ENCODE measurements around the gene RYR1. TPM values are rescaled to one million over a fixed set of nuclear protein-coding genes. Genes with fewer than 3 reads are reported as not detected.
A peak's percentile ranks its signal among the peaks of the same experiment; 100 is the strongest.
"Not testable (repeated sequence)": the region's sequence is repeated elsewhere in the genome, so short reads cannot be mapped to it uniquely, and the experiment has no call there.

The RYR1 gene
- total RNA-seq, 1 donor: under 0.01 TPM

DNA sequence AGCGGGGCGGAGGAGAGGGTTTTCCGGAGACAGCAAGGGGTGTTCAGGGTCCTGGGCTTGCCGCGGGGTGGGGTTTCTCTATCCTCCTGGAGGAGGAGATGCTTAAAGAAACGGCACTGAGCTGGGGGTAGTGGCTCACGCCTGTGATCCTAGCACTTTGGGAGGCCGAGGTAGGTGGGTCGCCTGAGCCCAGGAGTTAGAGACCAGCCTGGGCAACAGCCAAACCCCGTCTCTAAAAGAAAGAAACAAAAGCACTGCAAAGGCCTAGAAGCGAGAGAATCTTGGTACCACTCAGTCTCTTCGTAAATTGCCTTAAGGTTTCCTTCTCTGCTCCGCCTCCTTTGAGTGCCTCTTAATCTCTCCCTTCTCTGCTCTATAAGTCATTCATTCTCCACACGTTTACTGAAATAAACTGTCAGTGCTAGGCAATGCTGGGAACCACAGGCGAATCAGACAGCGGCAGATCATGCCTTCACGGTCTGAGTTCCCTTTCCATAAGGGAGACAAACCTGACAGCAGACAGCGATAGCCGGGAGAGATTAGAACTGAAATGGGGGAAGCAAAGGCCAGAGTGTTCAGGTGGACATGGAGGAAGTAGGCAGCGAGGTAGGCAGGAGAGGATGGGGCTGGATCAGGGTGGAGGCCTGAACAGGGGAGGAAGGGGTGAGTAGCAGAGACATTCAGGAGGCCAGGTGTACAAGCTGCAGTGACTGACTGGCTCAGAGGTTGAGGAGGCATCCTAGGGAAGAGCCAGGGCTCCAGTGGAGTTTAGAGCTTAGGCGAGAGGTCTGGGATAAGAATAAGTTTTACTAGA is 186.1 kb downstream of the RYR1 start:
- Histone ChIP-seq H3K4me1 (ENCODE audit: insufficient read depth, low read length) (peaks cover 17% of the 10 kb centered on the region), H3K27me3 (ENCODE audit: insufficient read depth, low read length) (no peaks in the 10 kb centered on the region), H2AFZ (ENCODE audit: low read length) (peak overlapping the region; percentile 90), H3K27ac (ENCODE audit: low read depth, low read length) (peak overlapping the region; percentile 88), H3K9me3 (ENCODE audit: low read depth, low read length) (no peaks in the 10 kb centered on the region), H3K4me3 (ENCODE audit: insufficient read depth, low read length) (peak overlapping the region; percentile 93), H3K79me2 (ENCODE audit: insufficient read depth, low read length) (peaks cover 23% of the 10 kb centered on the region), H3K4me2 (ENCODE audit: insufficient read depth, low read length) (peak overlapping the region; percentile 99), H3K36me3 (ENCODE audit: insufficient read depth, low read length) (peaks cover 29% of the 10 kb centered on the region), H4K20me1 (ENCODE audit: insufficient read depth, low read length) (peaks cover 10% of the 10 kb centered on the region)
- peak; percentile 21 for DNase-seq (ENCODE audit: insufficient read length, low spot score, missing footprints)
- no peak for TF ChIP-seq CTCF (IDR thresholded peaks at IDR 0.05; ENCODE audit: extremely low read depth, low read depth, low read length)

GRCh38 chr19:38624822-38625221 is 191.3 kb downstream of the RYR1 start:
- Histone ChIP-seq H3K36me3 (ENCODE audit: insufficient read depth, low read length) (peaks cover 58% of the 10 kb centered on the region), H3K27ac (ENCODE audit: low read depth, low read length) (no peak overlapping the region), H4K20me1 (ENCODE audit: insufficient read depth, low read length) (peaks cover 6% of the 10 kb centered on the region), H3K4me3 (ENCODE audit: insufficient read depth, low read length) (no peak overlapping the region), H3K4me2 (ENCODE audit: insufficient read depth, low read length) (no peak overlapping the region), H3K4me1 (ENCODE audit: insufficient read depth, low read length) (peaks cover 5% of the 10 kb centered on the region), H2AFZ (ENCODE audit: low read length) (no peak overlapping the region), H3K9me3 (ENCODE audit: low read depth, low read length) (no peaks in the 10 kb centered on the region), H3K79me2 (ENCODE audit: insufficient read depth, low read length) (peaks cover 14% of the 10 kb centered on the region), H3K27me3 (ENCODE audit: insufficient read depth, low read length) (no peaks in the 10 kb centered on the region)
- TF ChIP-seq CTCF (IDR thresholded peaks at IDR 0.05; ENCODE audit: extremely low read depth, low read depth, low read length): no peak
- DNase-seq (ENCODE audit: insufficient read length, low spot score, missing footprints): no peak

- Histone ChIP-seq H3K4me2 (ENCODE audit: insufficient read depth, low read length) (no peak overlapping the region), H3K9me3 (ENCODE audit: low read depth, low read length) (no peaks in the 10 kb centered on the region), H3K36me3 (ENCODE audit: insufficient read depth, low read length) (peaks cover 52% of the 10 kb centered on the region), H3K4me1 (ENCODE audit: insufficient read depth, low read length) (no peaks in the 10 kb centered on the region), H3K4me3 (ENCODE audit: insufficient read depth, low read length) (no peak overlapping the region), H2AFZ (ENCODE audit: low read length) (no peak overlapping the region), H3K79me2 (ENCODE audit: insufficient read depth, low read length) (peaks cover 2% of the 10 kb centered on the region), H3K27ac (ENCODE audit: low read depth, low read length) (no peak overlapping the region), H4K20me1 (ENCODE audit: insufficient read depth, low read length) (no peaks in the 10 kb centered on the region), H3K27me3 (ENCODE audit: insufficient read depth, low read length) (no peaks in the 10 kb centered on the region)
- TF ChIP-seq CTCF (IDR thresholded peaks at IDR 0.05; ENCODE audit: extremely low read depth, low read depth, low read length): no peak
- no peak for DNase-seq (ENCODE audit: insufficient read length, low spot score, missing footprints)
Observed at GRCh38 chr19:38626401-38626800, 192.9 kb downstream of the RYR1 start.

GRCh38 chr19:38629568-38629967 is 196.1 kb downstream of the RYR1 start:
- no peaks in the 10 kb centered on the region for H4K20me1 ChIP-seq (ENCODE audit: insufficient read depth, low read length)
- no peak overlapping the region for H3K4me2 ChIP-seq (ENCODE audit: insufficient read depth, low read length)
- no peak overlapping the region for H3K27ac ChIP-seq (ENCODE audit: low read depth, low read length)
- H3K4me3 ChIP-seq (ENCODE audit: insufficient read depth, low read length): no peak overlapping the region
- H3K79me2 ChIP-seq (ENCODE audit: insufficient read depth, low read length): no peaks in the 10 kb centered on the region
- H3K36me3 ChIP-seq (ENCODE audit: insufficient read depth, low read length): peaks cover 45% of the 10 kb centered on the region
- peak; percentile 17 for DNase-seq (ENCODE audit: insufficient read length, low spot score, missing footprints)
- H3K27me3 ChIP-seq (ENCODE audit: insufficient read depth, low read length): no peaks in the 10 kb centered on the region
- H2AFZ ChIP-seq (ENCODE audit: low read length): no peak overlapping the region
- H3K9me3 ChIP-seq (ENCODE audit: low read depth, low read length): no peaks in the 10 kb centered on the region
- TF ChIP-seq CTCF (IDR thresholded peaks at IDR 0.05; ENCODE audit: extremely low read depth, low read depth, low read length): no peak
- H3K4me1 ChIP-seq (ENCODE audit: insufficient read depth, low read length): no peaks in the 10 kb centered on the region

- H3K36me3 ChIP-seq (ENCODE audit: insufficient read depth, low read length): peaks cover 41% of the 10 kb centered on the region
- not testable (repeated sequence) for H3K79me2 ChIP-seq (ENCODE audit: insufficient read depth, low read length); H3K4me3 ChIP-seq (ENCODE audit: insufficient read depth, low read length); H3K4me1 ChIP-seq (ENCODE audit: insufficient read depth, low read length); H3K9me3 ChIP-seq (ENCODE audit: low read depth, low read length); DNase-seq (ENCODE audit: insufficient read length, low spot score, missing footprints); H3K27me3 ChIP-seq (ENCODE audit: insufficient read depth, low read length); H3K27ac ChIP-seq (ENCODE audit: low read depth, low read length); H2AFZ ChIP-seq (ENCODE audit: low read length); H4K20me1 ChIP-seq (ENCODE audit: insufficient read depth, low read length); H3K4me2 ChIP-seq (ENCODE audit: insufficient read depth, low read length)
Observed at GRCh38 chr19:38631301-38631700, 197.8 kb downstream of the RYR1 start.

- H3K36me3 ChIP-seq (ENCODE audit: insufficient read depth, low read length): peaks cover 38% of the 10 kb centered on the region
Observed at GRCh38 chr19:38631811-38632475, 198.5 kb downstream of the RYR1 start.

More at GRCh38 chr19:38631811-38632475, 198.5 kb downstream of the RYR1 start:
- not testable (repeated sequence) for H3K27me3 ChIP-seq (ENCODE audit: insufficient read depth, low read length); H3K4me3 ChIP-seq (ENCODE audit: insufficient read depth, low read length); H3K9me3 ChIP-seq (ENCODE audit: low read depth, low read length); H2AFZ ChIP-seq (ENCODE audit: low read length); H3K79me2 ChIP-seq (ENCODE audit: insufficient read depth, low read length); H3K4me1 ChIP-seq (ENCODE audit: insufficient read depth, low read length); H3K4me2 ChIP-seq (ENCODE audit: insufficient read depth, low read length); H4K20me1 ChIP-seq (ENCODE audit: insufficient read depth, low read length); DNase-seq (ENCODE audit: insufficient read length, low spot score, missing footprints); H3K27ac ChIP-seq (ENCODE audit: low read depth, low read length)
